Liver (tissue), 9 donors: ENCODE measurements around the gene GALNT1. TPM values are rescaled to one million over a fixed set of nuclear protein-coding genes. Genes with fewer than 3 reads are reported as not detected.

Experiments used
- DNase-seq: peaks from one replicate; pipeline ENCODE4 v3.0.0-alpha.2; 2017; ENCODE audit warnings: low spot score
- H3K27ac ChIP-seq, 2 donors: one replicate each; pipeline ENCODE4 v1.7.0; 2013; ENCODE audit warnings: inconsistent platforms in 2 of 2, low read length in 2 of 2, control low read depth in 1 of 2, low read depth in 1 of 2, mild to moderate bottlenecking in 1 of 2
- H3K27me3 ChIP-seq, 4 donors: one replicate each; pipeline versions ENCODE4 v1.6.1 to v1.7.0; 2013; ENCODE audit warnings: low read length in 3 of 4, inconsistent platforms in 1 of 4, mild to moderate bottlenecking in 1 of 4, moderate library complexity in 1 of 4; ENCODE audit not compliant: control insufficient read depth in 4 of 4, insufficient read depth in 4 of 4
- H3K36me3 ChIP-seq, 4 donors: one replicate each; pipeline versions ENCODE4 v1.6.1 to v1.7.0; 2013; ENCODE audit warnings: low read length in 3 of 4, mild to moderate bottlenecking in 3 of 4, low read depth in 1 of 4, moderate library complexity in 1 of 4; ENCODE audit not compliant: control insufficient read depth in 4 of 4, insufficient read depth in 3 of 4
- H3K4me1 ChIP-seq, 4 donors: one replicate each; pipeline versions ENCODE4 v1.6.1 to v1.7.0; 2013; ENCODE audit warnings: low read length in 3 of 4, mild to moderate bottlenecking in 3 of 4, moderate library complexity in 1 of 4; ENCODE audit not compliant: control insufficient read depth in 4 of 4, insufficient read depth in 4 of 4
- H3K4me3 ChIP-seq, 3 donors: one replicate each; pipeline versions ENCODE4 v1.6.1 to v1.7.0; 2013; ENCODE audit warnings: low read length in 3 of 3, control low read depth in 1 of 3, low read depth in 1 of 3, mild to moderate bottlenecking in 1 of 3
- H3K9ac ChIP-seq, 2 donors: one replicate each; pipeline ENCODE4 v1.7.0; 2013; ENCODE audit warnings: low read length in 2 of 2, mild to moderate bottlenecking in 2 of 2, moderate library complexity in 2 of 2, control low read depth in 1 of 2, low read depth in 1 of 2
- H3K9me3 ChIP-seq, 4 donors: one replicate each; pipeline versions ENCODE4 v1.6.1 to v1.7.0; 2013; ENCODE audit warnings: low read length in 3 of 4; ENCODE audit not compliant: control insufficient read depth in 4 of 4
- EGR1 ChIP-seq, 2 donors: IDR thresholded peaks; 2 replicates each; pipeline ENCODE4 v1.6.1; 2016 to 2018; ENCODE audit warnings: antibody characterized with exemption in 2 of 2, low read depth in 2 of 2
- GABPA ChIP-seq, 2 donors: IDR thresholded peaks in 1 of 2; conservative IDR thresholded peaks in 1 of 2; 2 replicates each; pipeline ENCODE4 v1.6.1; 2016; ENCODE audit warnings: antibody characterized with exemption in 2 of 2, mild to moderate bottlenecking in 1 of 2, moderate library complexity in 1 of 2
- HNF4G ChIP-seq: IDR thresholded peaks from 2 replicates; pipeline ENCODE4 v1.6.1; 2016; ENCODE audit warnings: antibody characterized with exemption
- NR2F2 ChIP-seq: IDR thresholded peaks from 2 replicates; pipeline ENCODE4 v1.6.1; 2016; ENCODE audit warnings: antibody characterized with exemption
- TAF1 ChIP-seq: conservative IDR thresholded peaks from 2 replicates; pipeline ENCODE4 v1.6.1; 2016; ENCODE audit warnings: antibody characterized with exemption, mild to moderate bottlenecking
- WGBS: extraction: QIAGEN DNeasy Blood & Tissue Kit; methylation state at CpG from one replicate; pipeline ENCODE4 v1.1.7; 2013; 5-methylcytosine and 5-hydroxymethylcytosine counted together
- polyA plus RNA-seq, 2 donors: library from polyadenylated mRNA; stranded (reverse) in 1 of 2; unstranded in 1 of 2; fragments of 200-250 nt in 1 of 2; fragments of >200 nt in 1 of 2; fragmentation: Nextera tagmentation in 1 of 2; extraction: Ambion mirVana in 1 of 2; gene quantifications; one replicate each; pipeline versions ENCODE4 v1.2.1 to v1.2.3, GENCODE V29; 2013 to 2015
- total RNA-seq, 2 donors: library from RNA; depleted of rRNA; stranded (reverse); fragments of >200 nt; gene quantifications; one replicate each; pipeline ENCODE4 v1.2.3, GENCODE V29; 2014
- TF ChIP-seq, protein P1 (sequence below): IDR thresholded peaks from 2 replicates; pipeline ENCODE4 v1.6.1; 2016; ENCODE audit warnings: antibody characterized with exemption
- TF ChIP-seq, protein P2 (sequence below): IDR thresholded peaks from 2 replicates; pipeline ENCODE4 v1.6.1; 2016; ENCODE audit warnings: antibody characterized with exemption
- TF ChIP-seq, protein P3 (sequence below): fragments of 150-350 bp; IDR thresholded peaks from 2 replicates; pipeline ENCODE4 v1.5.1; 2017; ENCODE audit warnings: improper control_type of control experiment, low read depth, low read length; ENCODE audit not compliant: missing input control
- TF ChIP-seq, protein P4 (sequence below): IDR thresholded peaks from 2 replicates; pipeline ENCODE4 v1.6.1; 2016; ENCODE audit warnings: antibody characterized with exemption, mild to moderate bottlenecking
- TF ChIP-seq, protein P5 (sequence below): IDR thresholded peaks from 2 replicates; pipeline ENCODE4 v1.6.1; 2016; ENCODE audit warnings: antibody characterized with exemption
- donor health status: healthy.
- donor health status: healthy.
- donor health status: healthy.
- donor health status: healthy.
- donor health status: healthy.

GALNT1 gene
- total and polyA plus RNA-seq, 4 donors: 13.9 to 42.2 (median 26.5) TPM

DNA sequence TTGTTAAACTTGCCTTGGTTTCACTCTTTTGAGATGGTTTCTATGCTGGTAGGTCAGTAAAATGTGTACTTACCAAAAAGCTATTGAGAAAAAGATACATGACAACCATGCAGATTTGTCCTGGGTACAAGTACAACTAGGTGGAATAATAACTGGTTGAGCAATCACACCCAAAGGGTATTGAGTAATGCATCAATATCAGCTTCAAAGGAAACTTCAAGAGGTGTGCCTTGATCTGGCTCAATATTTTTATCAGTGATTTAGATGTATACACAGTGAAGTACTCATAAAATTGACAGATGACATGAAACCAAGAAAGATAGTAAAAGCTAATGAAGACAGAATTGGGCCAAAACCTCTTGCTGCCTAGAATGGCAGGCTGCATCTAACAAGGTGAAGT, 21.7 kb upstream of the GALNT1 start:
- no peak overlapping the region for H3K9ac ChIP-seq
- no peaks in the 10 kb centered on the region for H3K36me3 ChIP-seq
- H3K9me3 ChIP-seq: no peaks in the 10 kb centered on the region
- TF ChIP-seq, protein P1, sequence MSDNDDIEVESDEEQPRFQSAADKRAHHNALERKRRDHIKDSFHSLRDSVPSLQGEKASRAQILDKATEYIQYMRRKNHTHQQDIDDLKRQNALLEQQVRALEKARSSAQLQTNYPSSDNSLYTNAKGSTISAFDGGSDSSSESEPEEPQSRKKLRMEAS: no peak
- TF ChIP-seq GABPA (IDR thresholded peaks at IDR 0.05 in 1 of 2, conservative IDR thresholded peaks at IDR 0.05 in 1 of 2) (no peak), TAF1 (no peak), HNF4G (no peak), EGR1 (IDR thresholded peaks at IDR 0.05; ENCODE audit: low read depth in 2 of 2) (no peak)
- TF ChIP-seq, protein P2, sequence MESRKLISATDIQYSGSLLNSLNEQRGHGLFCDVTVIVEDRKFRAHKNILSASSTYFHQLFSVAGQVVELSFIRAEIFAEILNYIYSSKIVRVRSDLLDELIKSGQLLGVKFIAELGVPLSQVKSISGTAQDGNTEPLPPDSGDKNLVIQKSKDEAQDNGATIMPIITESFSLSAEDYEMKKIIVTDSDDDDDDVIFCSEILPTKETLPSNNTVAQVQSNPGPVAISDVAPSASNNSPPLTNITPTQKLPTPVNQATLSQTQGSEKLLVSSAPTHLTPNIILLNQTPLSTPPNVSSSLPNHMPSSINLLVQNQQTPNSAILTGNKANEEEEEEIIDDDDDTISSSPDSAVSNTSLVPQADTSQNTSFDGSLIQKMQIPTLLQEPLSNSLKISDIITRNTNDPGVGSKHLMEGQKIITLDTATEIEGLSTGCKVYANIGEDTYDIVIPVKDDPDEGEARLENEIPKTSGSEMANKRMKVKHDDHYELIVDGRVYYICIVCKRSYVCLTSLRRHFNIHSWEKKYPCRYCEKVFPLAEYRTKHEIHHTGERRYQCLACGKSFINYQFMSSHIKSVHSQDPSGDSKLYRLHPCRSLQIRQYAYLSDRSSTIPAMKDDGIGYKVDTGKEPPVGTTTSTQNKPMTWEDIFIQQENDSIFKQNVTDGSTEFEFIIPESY: no peak
- DNase-seq: no peak
- H3K27me3 ChIP-seq: no peaks in the 10 kb centered on the region
- H3K4me3 ChIP-seq: no peak overlapping the region
- H3K4me1 ChIP-seq: no peaks in the 10 kb centered on the region
- no peak overlapping the region for H3K27ac ChIP-seq

DNA sequence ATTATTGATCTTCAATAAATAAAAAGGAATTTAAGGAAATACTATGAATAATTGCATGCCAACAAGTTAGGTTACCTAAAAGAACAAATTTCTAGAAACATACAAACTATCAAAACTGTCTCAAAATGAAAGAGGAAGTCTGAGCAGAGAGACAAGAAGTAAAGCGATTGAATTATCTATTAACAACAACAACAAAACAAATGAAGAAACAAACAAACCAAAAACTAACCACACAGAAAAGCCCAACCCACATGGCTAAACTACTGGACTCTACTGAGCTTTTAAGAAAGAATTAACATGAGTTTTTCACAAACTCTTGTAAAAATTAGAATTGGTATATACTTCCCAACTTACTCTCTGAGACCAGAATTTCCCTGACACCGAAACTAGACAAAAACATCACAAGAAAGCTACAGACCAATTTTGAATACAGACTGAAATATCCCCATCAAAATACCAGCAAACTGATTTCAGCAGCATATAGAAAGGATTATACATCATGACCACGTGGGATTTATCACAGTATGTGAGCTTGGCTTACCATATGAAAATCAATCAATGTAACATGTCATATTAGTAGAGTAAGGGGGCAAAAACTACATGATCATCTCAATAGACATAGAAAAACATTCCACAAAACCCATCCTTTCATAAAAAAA, 16.6 kb upstream of the GALNT1 start:
- no peaks in the 10 kb centered on the region for H3K4me1 ChIP-seq
- WGBS: 74% methylated on average over 3 of the region's 3 CpGs
- TF ChIP-seq, protein P3, sequence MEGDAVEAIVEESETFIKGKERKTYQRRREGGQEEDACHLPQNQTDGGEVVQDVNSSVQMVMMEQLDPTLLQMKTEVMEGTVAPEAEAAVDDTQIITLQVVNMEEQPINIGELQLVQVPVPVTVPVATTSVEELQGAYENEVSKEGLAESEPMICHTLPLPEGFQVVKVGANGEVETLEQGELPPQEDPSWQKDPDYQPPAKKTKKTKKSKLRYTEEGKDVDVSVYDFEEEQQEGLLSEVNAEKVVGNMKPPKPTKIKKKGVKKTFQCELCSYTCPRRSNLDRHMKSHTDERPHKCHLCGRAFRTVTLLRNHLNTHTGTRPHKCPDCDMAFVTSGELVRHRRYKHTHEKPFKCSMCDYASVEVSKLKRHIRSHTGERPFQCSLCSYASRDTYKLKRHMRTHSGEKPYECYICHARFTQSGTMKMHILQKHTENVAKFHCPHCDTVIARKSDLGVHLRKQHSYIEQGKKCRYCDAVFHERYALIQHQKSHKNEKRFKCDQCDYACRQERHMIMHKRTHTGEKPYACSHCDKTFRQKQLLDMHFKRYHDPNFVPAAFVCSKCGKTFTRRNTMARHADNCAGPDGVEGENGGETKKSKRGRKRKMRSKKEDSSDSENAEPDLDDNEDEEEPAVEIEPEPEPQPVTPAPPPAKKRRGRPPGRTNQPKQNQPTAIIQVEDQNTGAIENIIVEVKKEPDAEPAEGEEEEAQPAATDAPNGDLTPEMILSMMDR: no peak
- TF ChIP-seq, protein P4, sequence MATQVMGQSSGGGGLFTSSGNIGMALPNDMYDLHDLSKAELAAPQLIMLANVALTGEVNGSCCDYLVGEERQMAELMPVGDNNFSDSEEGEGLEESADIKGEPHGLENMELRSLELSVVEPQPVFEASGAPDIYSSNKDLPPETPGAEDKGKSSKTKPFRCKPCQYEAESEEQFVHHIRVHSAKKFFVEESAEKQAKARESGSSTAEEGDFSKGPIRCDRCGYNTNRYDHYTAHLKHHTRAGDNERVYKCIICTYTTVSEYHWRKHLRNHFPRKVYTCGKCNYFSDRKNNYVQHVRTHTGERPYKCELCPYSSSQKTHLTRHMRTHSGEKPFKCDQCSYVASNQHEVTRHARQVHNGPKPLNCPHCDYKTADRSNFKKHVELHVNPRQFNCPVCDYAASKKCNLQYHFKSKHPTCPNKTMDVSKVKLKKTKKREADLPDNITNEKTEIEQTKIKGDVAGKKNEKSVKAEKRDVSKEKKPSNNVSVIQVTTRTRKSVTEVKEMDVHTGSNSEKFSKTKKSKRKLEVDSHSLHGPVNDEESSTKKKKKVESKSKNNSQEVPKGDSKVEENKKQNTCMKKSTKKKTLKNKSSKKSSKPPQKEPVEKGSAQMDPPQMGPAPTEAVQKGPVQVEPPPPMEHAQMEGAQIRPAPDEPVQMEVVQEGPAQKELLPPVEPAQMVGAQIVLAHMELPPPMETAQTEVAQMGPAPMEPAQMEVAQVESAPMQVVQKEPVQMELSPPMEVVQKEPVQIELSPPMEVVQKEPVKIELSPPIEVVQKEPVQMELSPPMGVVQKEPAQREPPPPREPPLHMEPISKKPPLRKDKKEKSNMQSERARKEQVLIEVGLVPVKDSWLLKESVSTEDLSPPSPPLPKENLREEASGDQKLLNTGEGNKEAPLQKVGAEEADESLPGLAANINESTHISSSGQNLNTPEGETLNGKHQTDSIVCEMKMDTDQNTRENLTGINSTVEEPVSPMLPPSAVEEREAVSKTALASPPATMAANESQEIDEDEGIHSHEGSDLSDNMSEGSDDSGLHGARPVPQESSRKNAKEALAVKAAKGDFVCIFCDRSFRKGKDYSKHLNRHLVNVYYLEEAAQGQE: no peak
- TF ChIP-seq NR2F2 (no peak), EGR1 (IDR thresholded peaks at IDR 0.05; ENCODE audit: low read depth in 2 of 2) (no peak), HNF4G (no peak), GABPA (IDR thresholded peaks at IDR 0.05 in 1 of 2, conservative IDR thresholded peaks at IDR 0.05 in 1 of 2) (no peak), TAF1 (no peak)
- TF ChIP-seq, protein P5, sequence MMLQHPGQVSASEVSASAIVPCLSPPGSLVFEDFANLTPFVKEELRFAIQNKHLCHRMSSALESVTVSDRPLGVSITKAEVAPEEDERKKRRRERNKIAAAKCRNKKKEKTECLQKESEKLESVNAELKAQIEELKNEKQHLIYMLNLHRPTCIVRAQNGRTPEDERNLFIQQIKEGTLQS: no peak
- TF ChIP-seq, protein P1: no peak
- TF ChIP-seq, protein P2: no peak
- H3K27me3 ChIP-seq: no peaks in the 10 kb centered on the region
- H3K9me3 ChIP-seq: no peaks in the 10 kb centered on the region
- H3K36me3 ChIP-seq: no peaks in the 10 kb centered on the region
- H3K27ac ChIP-seq: no peak overlapping the region
- no peak overlapping the region for H3K9ac ChIP-seq
- no peak overlapping the region for H3K4me3 ChIP-seq
- DNase-seq: no peak
